Measurements from ENCODE around the gene MIF4GD. TPM values are rescaled to one million over a fixed set of nuclear protein-coding genes. Genes with fewer than 3 reads are reported as not detected.

MIF4GD gene
- total and polyA plus RNA-seq, 9 of the 15 experiments (the other 6 are each of a cell fraction or from before 2014, with no cell fraction given): 11.8 to 63.8 (median 28.1) TPM

GRCh38 chr17:75267411-75268232 is 3.4 kb downstream of the MIF4GD start (continued):
- TF ChIP-seq ZNF280A (IDR thresholded peaks at IDR 0.05; ENCODE audit: low read depth, partially characterized antibody) (no peak), RCOR1 (IDR thresholded peaks at IDR 0.05; ENCODE audit: borderline replicate concordance in 1 of 2, low read depth in 2 of 2, low read length in 2 of 2) (peak in 1 of 2 experiments; percentile 46; a peak in 1 of 4 replicates), ZNF507 (tag; conservative IDR thresholded peaks at IDR 0.05) (no peak), NFRKB (IDR thresholded peaks at IDR 0.05; ENCODE audit: low read depth) (no peak), MAFK (IDR thresholded peaks at IDR 0.05; ENCODE audit: low read length) (no peak), ZKSCAN3 (CRISPR knock-in tag; IDR thresholded peaks at IDR 0.05) (no peak), LEF1 (IDR thresholded peaks at IDR 0.05) (0 out of 2 replicates have a peak, but pooled peaks have one; percentile 37), KDM1A (IDR thresholded peaks at IDR 0.05) (no peak), TARDBP (IDR thresholded peaks at IDR 0.05) (no peak), GATAD2A (IDR thresholded peaks at IDR 0.05) (no peak), HDAC1 (IDR thresholded peaks at IDR 0.05) (0 out of 4 replicates have a peak, but pooled peaks of 1 of the 2 experiments have one; percentile 17), MXD1 (CRISPR knock-in tag; IDR thresholded peaks at IDR 0.05; ENCODE audit: borderline replicate concordance, poor library complexity, severe bottlenecking) (no peak), EWSR1 (IDR thresholded peaks at IDR 0.05; ENCODE audit: borderline replicate concordance, low read depth, partially characterized antibody) (no peak), CEBPG (CRISPR knock-in tag; IDR thresholded peaks at IDR 0.05) (no peak), CEBPG (tag; conservative IDR thresholded peaks at IDR 0.05 in 1 of 2, IDR thresholded peaks at IDR 0.05 in 1 of 2) (no peak), CAMTA2 (CRISPR knock-in tag; conservative IDR thresholded peaks at IDR 0.05) (no peak), ZNF717 (CRISPR knock-in tag; IDR thresholded peaks at IDR 0.05) (no peak), ZNF41 (CRISPR knock-in tag; conservative IDR thresholded peaks at IDR 0.05) (no peak), NEUROD1 (IDR thresholded peaks at IDR 0.05; ENCODE audit: borderline replicate concordance, low read depth, low read length, partially characterized antibody) (no peak), ATF3 (IDR thresholded peaks at IDR 0.05) (no peak), ATF3 (CRISPR knock-in tag; conservative IDR thresholded peaks at IDR 0.05) (no peak), STAG1 (CRISPR knock-in tag; IDR thresholded peaks at IDR 0.05; ENCODE audit: borderline replicate concordance) (peak; percentile 3; the same call in 1 of the 2 replicates)
- TF ChIP-seq, protein P1, sequence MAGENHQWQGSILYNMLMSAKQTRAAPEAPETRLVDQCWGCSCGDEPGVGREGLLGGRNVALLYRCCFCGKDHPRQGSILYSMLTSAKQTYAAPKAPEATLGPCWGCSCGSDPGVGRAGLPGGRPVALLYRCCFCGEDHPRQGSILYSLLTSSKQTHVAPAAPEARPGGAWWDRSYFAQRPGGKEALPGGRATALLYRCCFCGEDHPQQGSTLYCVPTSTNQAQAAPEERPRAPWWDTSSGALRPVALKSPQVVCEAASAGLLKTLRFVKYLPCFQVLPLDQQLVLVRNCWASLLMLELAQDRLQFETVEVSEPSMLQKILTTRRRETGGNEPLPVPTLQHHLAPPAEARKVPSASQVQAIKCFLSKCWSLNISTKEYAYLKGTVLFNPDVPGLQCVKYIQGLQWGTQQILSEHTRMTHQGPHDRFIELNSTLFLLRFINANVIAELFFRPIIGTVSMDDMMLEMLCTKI (IDR thresholded peaks at IDR 0.05; ENCODE audit: partially characterized antibody): no peak
- TF ChIP-seq, protein P2, sequence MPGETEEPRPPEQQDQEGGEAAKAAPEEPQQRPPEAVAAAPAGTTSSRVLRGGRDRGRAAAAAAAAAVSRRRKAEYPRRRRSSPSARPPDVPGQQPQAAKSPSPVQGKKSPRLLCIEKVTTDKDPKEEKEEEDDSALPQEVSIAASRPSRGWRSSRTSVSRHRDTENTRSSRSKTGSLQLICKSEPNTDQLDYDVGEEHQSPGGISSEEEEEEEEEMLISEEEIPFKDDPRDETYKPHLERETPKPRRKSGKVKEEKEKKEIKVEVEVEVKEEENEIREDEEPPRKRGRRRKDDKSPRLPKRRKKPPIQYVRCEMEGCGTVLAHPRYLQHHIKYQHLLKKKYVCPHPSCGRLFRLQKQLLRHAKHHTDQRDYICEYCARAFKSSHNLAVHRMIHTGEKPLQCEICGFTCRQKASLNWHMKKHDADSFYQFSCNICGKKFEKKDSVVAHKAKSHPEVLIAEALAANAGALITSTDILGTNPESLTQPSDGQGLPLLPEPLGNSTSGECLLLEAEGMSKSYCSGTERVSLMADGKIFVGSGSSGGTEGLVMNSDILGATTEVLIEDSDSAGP (CRISPR knock-in tag; IDR thresholded peaks at IDR 0.05): no peak

All from K562 (cell line).